GM20431 (cell line): Measurements from ENCODE around the gene EPB41L3.
"Not testable (repeated sequence)": the region's sequence is repeated elsewhere in the genome, so short reads cannot be mapped to it uniquely, and the experiment has no call there.

ENCODE experiments used
- in situ Hi-C: fragments of 300-500 bp; cut with MseI, MboI; formaldehyde crosslinking; loops from one replicate; pipeline ENCODE4 v1.15.0; 2020; ENCODE audit warnings: low sequenced_read_pairs; ENCODE audit not compliant: unreplicated experiment

Gene EPB41L3

GRCh38 chr18:5534845-5535244 lies 9.0 kb downstream of the EPB41L3 start:
- in situ Hi-C loops, result no loop called here

- in situ Hi-C loops, result no loop called here
Measured at GRCh38 chr18:5532066-5532465, 11.7 kb downstream of the EPB41L3 start.

- in situ Hi-C loops, result no loop called here
Measured at GRCh38 chr18:5530629-5531178, 13.1 kb downstream of the EPB41L3 start.

- in situ Hi-C loops, result no loop called here
Measured at GRCh38 chr18:5529471-5529870, 14.3 kb downstream of the EPB41L3 start.

GRCh38 chr18:5527603-5528002 lies 16.2 kb downstream of the EPB41L3 start:
- in situ Hi-C loops, result no loop called here

- in situ Hi-C loops, result no loop called here
Measured at GRCh38 chr18:5524660-5525059, 19.1 kb downstream of the EPB41L3 start.

GRCh38 chr18:5521000-5521399 lies 22.8 kb downstream of the EPB41L3 start:
- in situ Hi-C loops, result no loop called here

GRCh38 chr18:5520464-5520863 lies 23.3 kb downstream of the EPB41L3 start:
- in situ Hi-C loops, result no loop called here

GRCh38 chr18:5519448-5520298 lies 24.1 kb downstream of the EPB41L3 start:
- in situ Hi-C loops, result no loop called here

GRCh38 chr18:5518899-5519371 lies 24.9 kb downstream of the EPB41L3 start:
- in situ Hi-C loops, result no loop called here

- in situ Hi-C loops, result no loop called here
Measured at GRCh38 chr18:5518179-5518770, 25.5 kb downstream of the EPB41L3 start.

GRCh38 chr18:5516841-5517240 lies 27.0 kb downstream of the EPB41L3 start:
- in situ Hi-C loops, result no loop called here

- in situ Hi-C loops, result no loop called here
Measured at GRCh38 chr18:5515011-5515784, 28.6 kb downstream of the EPB41L3 start.

GRCh38 chr18:5513947-5514346 lies 29.9 kb downstream of the EPB41L3 start:
- in situ Hi-C loops, result no loop called here

- in situ Hi-C loops, result no loop called here
Measured at GRCh38 chr18:5512176-5512575, 31.6 kb downstream of the EPB41L3 start.

GRCh38 chr18:5511541-5511940 lies 32.3 kb downstream of the EPB41L3 start:
- in situ Hi-C loops, result not testable (repeated sequence)

- in situ Hi-C loops, result no loop called here
Measured at GRCh38 chr18:5510135-5510846, 33.5 kb downstream of the EPB41L3 start.

- in situ Hi-C loops, result no loop called here
Measured at GRCh38 chr18:5508821-5509220, 35.0 kb downstream of the EPB41L3 start.

- in situ Hi-C loops, result no loop called here
Measured at GRCh38 chr18:5507756-5508155, 36.0 kb downstream of the EPB41L3 start.

- in situ Hi-C loops, result no loop called here
Measured at GRCh38 chr18:5506174-5506573, 37.6 kb downstream of the EPB41L3 start.
